Measurements from ENCODE around the gene TRAFD1.

DNA sequence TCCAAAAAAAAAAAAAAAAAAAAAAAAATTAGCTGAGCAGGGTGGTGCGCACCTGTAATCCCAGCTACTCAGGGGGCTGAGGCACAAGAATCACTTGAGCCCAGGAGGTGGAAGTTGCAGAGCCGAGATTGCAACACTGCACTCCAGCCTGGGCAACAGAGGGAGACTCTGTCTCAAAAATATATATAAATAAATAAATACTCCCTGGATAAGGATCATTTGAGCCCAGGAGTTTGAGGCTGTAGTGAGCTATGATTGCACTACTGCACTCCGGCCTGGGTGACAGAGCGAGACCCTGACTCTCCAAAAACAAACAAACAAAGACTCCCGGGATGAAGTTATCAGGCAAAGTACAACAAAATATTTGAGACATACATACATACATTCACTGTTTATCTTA, 13.4 kb upstream of the TRAFD1 start:
- TF ChIP-seq, protein P1, sequence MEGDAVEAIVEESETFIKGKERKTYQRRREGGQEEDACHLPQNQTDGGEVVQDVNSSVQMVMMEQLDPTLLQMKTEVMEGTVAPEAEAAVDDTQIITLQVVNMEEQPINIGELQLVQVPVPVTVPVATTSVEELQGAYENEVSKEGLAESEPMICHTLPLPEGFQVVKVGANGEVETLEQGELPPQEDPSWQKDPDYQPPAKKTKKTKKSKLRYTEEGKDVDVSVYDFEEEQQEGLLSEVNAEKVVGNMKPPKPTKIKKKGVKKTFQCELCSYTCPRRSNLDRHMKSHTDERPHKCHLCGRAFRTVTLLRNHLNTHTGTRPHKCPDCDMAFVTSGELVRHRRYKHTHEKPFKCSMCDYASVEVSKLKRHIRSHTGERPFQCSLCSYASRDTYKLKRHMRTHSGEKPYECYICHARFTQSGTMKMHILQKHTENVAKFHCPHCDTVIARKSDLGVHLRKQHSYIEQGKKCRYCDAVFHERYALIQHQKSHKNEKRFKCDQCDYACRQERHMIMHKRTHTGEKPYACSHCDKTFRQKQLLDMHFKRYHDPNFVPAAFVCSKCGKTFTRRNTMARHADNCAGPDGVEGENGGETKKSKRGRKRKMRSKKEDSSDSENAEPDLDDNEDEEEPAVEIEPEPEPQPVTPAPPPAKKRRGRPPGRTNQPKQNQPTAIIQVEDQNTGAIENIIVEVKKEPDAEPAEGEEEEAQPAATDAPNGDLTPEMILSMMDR (IDR thresholded peaks at IDR 0.05 in 2 of 3, conservative IDR thresholded peaks at IDR 0.05 in 1 of 3; ENCODE audit: borderline replicate concordance in 1 of 3, insufficient read depth in 1 of 3, low read depth in 2 of 3, low read length in 2 of 3), result no peak
- no peak for TF ChIP-seq EZH2 (IDR thresholded peaks at IDR 0.05)
- TF ChIP-seq, protein P2, sequence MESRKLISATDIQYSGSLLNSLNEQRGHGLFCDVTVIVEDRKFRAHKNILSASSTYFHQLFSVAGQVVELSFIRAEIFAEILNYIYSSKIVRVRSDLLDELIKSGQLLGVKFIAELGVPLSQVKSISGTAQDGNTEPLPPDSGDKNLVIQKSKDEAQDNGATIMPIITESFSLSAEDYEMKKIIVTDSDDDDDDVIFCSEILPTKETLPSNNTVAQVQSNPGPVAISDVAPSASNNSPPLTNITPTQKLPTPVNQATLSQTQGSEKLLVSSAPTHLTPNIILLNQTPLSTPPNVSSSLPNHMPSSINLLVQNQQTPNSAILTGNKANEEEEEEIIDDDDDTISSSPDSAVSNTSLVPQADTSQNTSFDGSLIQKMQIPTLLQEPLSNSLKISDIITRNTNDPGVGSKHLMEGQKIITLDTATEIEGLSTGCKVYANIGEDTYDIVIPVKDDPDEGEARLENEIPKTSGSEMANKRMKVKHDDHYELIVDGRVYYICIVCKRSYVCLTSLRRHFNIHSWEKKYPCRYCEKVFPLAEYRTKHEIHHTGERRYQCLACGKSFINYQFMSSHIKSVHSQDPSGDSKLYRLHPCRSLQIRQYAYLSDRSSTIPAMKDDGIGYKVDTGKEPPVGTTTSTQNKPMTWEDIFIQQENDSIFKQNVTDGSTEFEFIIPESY (IDR thresholded peaks at IDR 0.05; ENCODE audit: extremely low read depth, insufficient replicate concordance, low read length), result no peak
- no peak for TF ChIP-seq POLR2A (IDR thresholded peaks at IDR 0.05; ENCODE audit: borderline replicate concordance, extremely low read depth, insufficient read depth, insufficient read length)
- TF ChIP-seq, protein P3, sequence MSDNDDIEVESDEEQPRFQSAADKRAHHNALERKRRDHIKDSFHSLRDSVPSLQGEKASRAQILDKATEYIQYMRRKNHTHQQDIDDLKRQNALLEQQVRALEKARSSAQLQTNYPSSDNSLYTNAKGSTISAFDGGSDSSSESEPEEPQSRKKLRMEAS (IDR thresholded peaks at IDR 0.05), result no peak
- TF ChIP-seq, protein P4, sequence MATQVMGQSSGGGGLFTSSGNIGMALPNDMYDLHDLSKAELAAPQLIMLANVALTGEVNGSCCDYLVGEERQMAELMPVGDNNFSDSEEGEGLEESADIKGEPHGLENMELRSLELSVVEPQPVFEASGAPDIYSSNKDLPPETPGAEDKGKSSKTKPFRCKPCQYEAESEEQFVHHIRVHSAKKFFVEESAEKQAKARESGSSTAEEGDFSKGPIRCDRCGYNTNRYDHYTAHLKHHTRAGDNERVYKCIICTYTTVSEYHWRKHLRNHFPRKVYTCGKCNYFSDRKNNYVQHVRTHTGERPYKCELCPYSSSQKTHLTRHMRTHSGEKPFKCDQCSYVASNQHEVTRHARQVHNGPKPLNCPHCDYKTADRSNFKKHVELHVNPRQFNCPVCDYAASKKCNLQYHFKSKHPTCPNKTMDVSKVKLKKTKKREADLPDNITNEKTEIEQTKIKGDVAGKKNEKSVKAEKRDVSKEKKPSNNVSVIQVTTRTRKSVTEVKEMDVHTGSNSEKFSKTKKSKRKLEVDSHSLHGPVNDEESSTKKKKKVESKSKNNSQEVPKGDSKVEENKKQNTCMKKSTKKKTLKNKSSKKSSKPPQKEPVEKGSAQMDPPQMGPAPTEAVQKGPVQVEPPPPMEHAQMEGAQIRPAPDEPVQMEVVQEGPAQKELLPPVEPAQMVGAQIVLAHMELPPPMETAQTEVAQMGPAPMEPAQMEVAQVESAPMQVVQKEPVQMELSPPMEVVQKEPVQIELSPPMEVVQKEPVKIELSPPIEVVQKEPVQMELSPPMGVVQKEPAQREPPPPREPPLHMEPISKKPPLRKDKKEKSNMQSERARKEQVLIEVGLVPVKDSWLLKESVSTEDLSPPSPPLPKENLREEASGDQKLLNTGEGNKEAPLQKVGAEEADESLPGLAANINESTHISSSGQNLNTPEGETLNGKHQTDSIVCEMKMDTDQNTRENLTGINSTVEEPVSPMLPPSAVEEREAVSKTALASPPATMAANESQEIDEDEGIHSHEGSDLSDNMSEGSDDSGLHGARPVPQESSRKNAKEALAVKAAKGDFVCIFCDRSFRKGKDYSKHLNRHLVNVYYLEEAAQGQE (IDR thresholded peaks at IDR 0.05; ENCODE audit: low read depth), result no peak
- TF ChIP-seq SRF (IDR thresholded peaks at IDR 0.05; ENCODE audit: low read depth), result no peak
- no peak for TF ChIP-seq CEBPB (IDR thresholded peaks at IDR 0.05; ENCODE audit: low read depth)
- TF ChIP-seq EZH2phosphoT487 (IDR thresholded peaks at IDR 0.05; ENCODE audit: borderline replicate concordance), result no peak
- TF ChIP-seq, protein P5, sequence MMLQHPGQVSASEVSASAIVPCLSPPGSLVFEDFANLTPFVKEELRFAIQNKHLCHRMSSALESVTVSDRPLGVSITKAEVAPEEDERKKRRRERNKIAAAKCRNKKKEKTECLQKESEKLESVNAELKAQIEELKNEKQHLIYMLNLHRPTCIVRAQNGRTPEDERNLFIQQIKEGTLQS (IDR thresholded peaks at IDR 0.05), result no peak

Data from HCT116 (cell line).